Activated CD8-positive, alpha-beta T cell treated with anti-CD3 and anti-CD28 coated beads for 36 hours (primary cell): Measurements from ENCODE around the gene PDK3. TPM values are rescaled to one million over a fixed set of nuclear protein-coding genes. Genes with fewer than 3 reads are reported as not detected.

Experiments
- ATAC-seq: fragments of 200-7000 bp; cut with Tn5 transposase; one replicate; pipeline ENCODE4 v1.10.0; 2021; ENCODE audit warnings: mild to moderate bottlenecking, moderate library complexity
- CTCF ChIA-PET: fragments of 350-600 bp; sonication (Branson Sonifier 250); formaldehyde crosslinking; loops from one replicate; lab custom pipeline; 2021; ENCODE audit warnings: antibody characterized with exemption; lab: Charles Lee
- POLR2A ChIA-PET: fragments of 350-600 bp; sonication (Branson Sonifier 250); formaldehyde crosslinking; loops from one replicate; lab custom pipeline; 2021; ENCODE audit warnings: antibody characterized with exemption; lab: Charles Lee
- DNase-seq: peaks from one replicate; pipeline ENCODE4 v3.0.0-alpha.2; 2020
- H3K27ac Mint-ChIP-seq: one replicate; pipeline ENCODE4 v1.8.0; 2021; ENCODE audit warnings: mild to moderate bottlenecking, mixed read lengths
- H3K27me3 Mint-ChIP-seq: one replicate; pipeline ENCODE4 v1.8.0; 2021; ENCODE audit warnings: mixed read lengths
- H3K36me3 Mint-ChIP-seq: one replicate; pipeline ENCODE4 v1.8.0; 2021; ENCODE audit warnings: low read depth, mixed read lengths
- H3K4me1 Mint-ChIP-seq: one replicate; pipeline ENCODE4 v1.8.0; 2021; ENCODE audit warnings: low read depth, mixed read lengths
- H3K4me3 Mint-ChIP-seq: one replicate; pipeline ENCODE4 v1.8.0; 2021; ENCODE audit warnings: mild to moderate bottlenecking, moderate library complexity, mixed read lengths
- H3K9me3 Mint-ChIP-seq: one replicate; pipeline ENCODE4 v1.8.0; 2021; ENCODE audit warnings: mixed read lengths
- intact Hi-C: fragments of 100-400 bp; cut with micrococcal nuclease; formaldehyde crosslinking; loops from one replicate; pipeline ENCODE4 v1.10.0; 2022
- total RNA-seq, 2 experiments: library from RNA; stranded (reverse); gene quantifications; one replicate each; pipeline ENCODE4 v1.2.3, GENCODE V29; 2021
- TF ChIP-seq, protein P1 (sequence below): fragments of 200-600 bp; IDR thresholded peaks from one replicate; pipeline ENCODE4 v1.8.0; 2022; ENCODE audit warnings: antibody characterized with exemption, mild to moderate bottlenecking

PDK3 gene
- total RNA-seq, 2 experiments from 2014 or later = 46.4 to 50.8 TPM

DNA sequence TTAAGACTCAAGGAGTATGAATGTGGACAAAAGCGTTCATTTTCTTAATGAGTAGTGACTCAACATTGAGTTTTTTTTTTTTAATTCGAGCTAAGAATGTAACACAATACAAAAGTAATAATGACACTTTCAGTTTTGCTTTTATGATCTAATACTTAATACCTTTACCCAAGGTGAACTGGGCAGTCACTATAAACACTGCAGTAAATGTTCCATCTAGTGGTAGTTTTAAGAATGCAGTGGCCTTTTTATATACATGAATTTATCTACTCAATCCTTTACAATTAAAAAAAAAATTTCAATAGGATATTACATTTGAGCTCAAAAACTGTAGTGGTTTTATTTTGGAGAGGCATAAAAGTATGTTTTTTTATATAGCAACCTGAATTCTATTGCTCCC lies 33.9 kb downstream of the PDK3 start:
- DNase-seq = no peak
- H3K4me3 Mint-ChIP-seq = no peak overlapping the region
- intact Hi-C loops = loop anchor here (1.0 kb wide), 1 partner anchor 104 kb away; no protein-coding TSS in a partner anchor
- CTCF ChIA-PET = interaction anchor here (0.6 to 4.8 kb wide), 17 partner anchors 10 to 144 kb away, joined by 3 to 101 read pairs (median 5); partner anchors contain the start of gene PDK3
- POLR2A ChIA-PET = interaction anchor here (0.8 kb wide), 1 partner anchor 127 kb away, joined by 3 read pairs; no protein-coding TSS in a partner anchor
- peak; percentile 84 for ATAC-seq
- peaks cover 25% of the 10 kb centered on the region for H3K4me1 Mint-ChIP-seq
- no peaks in the 10 kb centered on the region for H3K9me3 Mint-ChIP-seq
- TF ChIP-seq, protein P1, sequence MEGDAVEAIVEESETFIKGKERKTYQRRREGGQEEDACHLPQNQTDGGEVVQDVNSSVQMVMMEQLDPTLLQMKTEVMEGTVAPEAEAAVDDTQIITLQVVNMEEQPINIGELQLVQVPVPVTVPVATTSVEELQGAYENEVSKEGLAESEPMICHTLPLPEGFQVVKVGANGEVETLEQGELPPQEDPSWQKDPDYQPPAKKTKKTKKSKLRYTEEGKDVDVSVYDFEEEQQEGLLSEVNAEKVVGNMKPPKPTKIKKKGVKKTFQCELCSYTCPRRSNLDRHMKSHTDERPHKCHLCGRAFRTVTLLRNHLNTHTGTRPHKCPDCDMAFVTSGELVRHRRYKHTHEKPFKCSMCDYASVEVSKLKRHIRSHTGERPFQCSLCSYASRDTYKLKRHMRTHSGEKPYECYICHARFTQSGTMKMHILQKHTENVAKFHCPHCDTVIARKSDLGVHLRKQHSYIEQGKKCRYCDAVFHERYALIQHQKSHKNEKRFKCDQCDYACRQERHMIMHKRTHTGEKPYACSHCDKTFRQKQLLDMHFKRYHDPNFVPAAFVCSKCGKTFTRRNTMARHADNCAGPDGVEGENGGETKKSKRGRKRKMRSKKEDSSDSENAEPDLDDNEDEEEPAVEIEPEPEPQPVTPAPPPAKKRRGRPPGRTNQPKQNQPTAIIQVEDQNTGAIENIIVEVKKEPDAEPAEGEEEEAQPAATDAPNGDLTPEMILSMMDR = peak; percentile 54
- H3K27ac Mint-ChIP-seq = peak overlapping the region; percentile 34
- peaks cover 16% of the 10 kb centered on the region for H3K36me3 Mint-ChIP-seq
- H3K27me3 Mint-ChIP-seq = no peaks in the 10 kb centered on the region

- Mint-ChIP-seq H3K4me3 (no peak overlapping the region), H3K36me3 (peaks cover 29% of the 10 kb centered on the region)
- POLR2A ChIA-PET = no interaction called here
Measured at GRCh38 chrX:24506082-24506481, 41.0 kb downstream of the PDK3 start.

DNA sequence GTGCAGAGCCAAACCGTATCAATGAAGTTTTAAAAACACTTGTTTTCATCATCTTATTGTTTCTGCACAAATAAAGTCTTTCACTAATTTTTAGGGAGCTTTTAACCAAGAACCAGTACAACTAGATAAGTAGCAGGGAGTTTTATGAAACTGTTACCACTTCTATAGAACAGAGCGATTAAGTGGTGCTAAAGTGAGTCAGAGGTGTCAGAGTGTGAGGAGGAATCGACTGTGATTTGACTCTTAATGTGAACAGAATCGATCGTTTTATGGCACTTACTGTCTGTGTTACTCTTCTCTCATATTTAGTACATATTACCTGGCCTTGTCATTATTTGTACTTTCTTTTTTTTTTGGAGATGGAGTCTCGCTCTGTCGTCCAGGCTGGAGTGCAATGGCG lies 43.3 kb downstream of the PDK3 start:
- intact Hi-C loops = no loop called here
- Mint-ChIP-seq H3K27ac (no peak overlapping the region), H3K4me1 (peaks cover 31% of the 10 kb centered on the region), H3K36me3 (peaks cover 25% of the 10 kb centered on the region), H3K27me3 (no peaks in the 10 kb centered on the region), H3K4me3 (no peak overlapping the region), H3K9me3 (no peaks in the 10 kb centered on the region)
- DNase-seq (no peak), ATAC-seq (no peak)
- POLR2A ChIA-PET = no interaction called here
- CTCF ChIA-PET = interaction anchor here (1.8 kb wide), 1 partner anchor 10 kb away, joined by 7 read pairs; no protein-coding TSS in a partner anchor
- TF ChIP-seq, protein P1 = no peak

More at GRCh38 chrX:24506082-24506481, 41.0 kb downstream of the PDK3 start:
- no peaks in the 10 kb centered on the region for H3K27me3 Mint-ChIP-seq
- no peaks in the 10 kb centered on the region for H3K9me3 Mint-ChIP-seq
- H3K27ac Mint-ChIP-seq = peak overlapping the region; percentile 72
- H3K4me1 Mint-ChIP-seq = peaks cover 24% of the 10 kb centered on the region
- intact Hi-C loops = no loop called here
- CTCF ChIA-PET = interaction anchor here (0.9 to 1.4 kb wide), 2 partner anchors 110 to 134 kb away, joined by 3 to 5 read pairs; no protein-coding TSS in a partner anchor
- peak; percentile 58 for DNase-seq
- TF ChIP-seq, protein P1 = no peak
- peak; percentile 93 for ATAC-seq

DNA sequence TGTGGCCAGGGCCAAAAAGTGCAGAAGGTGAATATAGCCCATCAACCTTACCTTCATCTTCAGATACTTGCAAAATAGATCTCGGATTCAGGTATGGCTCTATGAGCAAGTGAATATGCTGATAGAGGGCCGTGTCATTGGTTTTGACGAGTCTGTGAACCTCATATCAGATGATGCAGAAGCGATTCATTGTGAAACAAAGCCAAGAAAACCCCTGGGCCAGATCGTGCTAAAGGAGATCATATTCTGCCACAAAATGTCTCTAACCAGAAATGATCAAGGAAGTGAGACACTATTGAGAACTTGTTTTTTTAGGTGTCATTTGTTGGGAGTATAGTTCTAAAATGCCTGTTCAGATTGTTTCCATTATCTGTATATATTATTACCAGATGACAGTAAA lies 48.3 kb downstream of the PDK3 start:
- intact Hi-C loops = no loop called here
- ChIA-PET CTCF (interaction anchor here (1.1 to 1.5 kb wide), 2 partner anchors 14 to 142 kb away, joined by 5 to 7 read pairs; no protein-coding TSS in a partner anchor), POLR2A (no interaction called here)
- Mint-ChIP-seq H3K27ac (peak overlapping the region; percentile 52), H3K27me3 (no peaks in the 10 kb centered on the region), H3K4me1 (peaks cover 18% of the 10 kb centered on the region), H3K36me3 (peaks cover 12% of the 10 kb centered on the region), H3K9me3 (no peaks in the 10 kb centered on the region), H3K4me3 (no peak overlapping the region)
- TF ChIP-seq, protein P1 = no peak
- ATAC-seq (peak; percentile 98), DNase-seq (peak; percentile 67)

- ChIA-PET CTCF (interaction anchor here (1.9 kb wide), 1 partner anchor 120 kb away, joined by 7 read pairs; no protein-coding TSS in a partner anchor), POLR2A (no interaction called here)
- Mint-ChIP-seq H3K36me3 (peaks cover 6% of the 10 kb centered on the region), H3K27ac (no peak overlapping the region), H3K4me3 (no peak overlapping the region), H3K9me3 (no peaks in the 10 kb centered on the region), H3K27me3 (no peaks in the 10 kb centered on the region), H3K4me1 (peaks cover 18% of the 10 kb centered on the region)
- TF ChIP-seq, protein P1 = no peak
- DNase-seq (no peak), ATAC-seq (no peak)
- intact Hi-C loops = no loop called here
Measured at GRCh38 chrX:24515447-24515846, 50.4 kb downstream of the PDK3 start.
